Heart right ventricle (tissue), 16 donors: ENCODE data around the gene ATP5F1C. TPM values are rescaled to one million over a fixed set of nuclear protein-coding genes. Genes with fewer than 3 reads are reported as not detected.

Source experiments
- ATAC-seq, 8 donors: fragments of 200-7000 bp; cut with Tn5 transposase; one replicate each; pipeline ENCODE4 v1.9.1; 2020; ENCODE audit warnings: mild to moderate bottlenecking in 8 of 8, moderate library complexity in 8 of 8, moderate number of reproducible peaks in 1 of 8
- DNase-seq, 2 donors: peaks; one replicate each; pipeline ENCODE4 v3.0.0-alpha.2; 2020
- H3K27ac ChIP-seq, 10 donors: fragments of 200-600 bp; sonication (generic) in 2 of 10; one replicate each; pipeline versions ENCODE4 v1.5.0 to v1.8.0; 2020 to 2022; ENCODE audit warnings: mild to moderate bottlenecking in 3 of 10
- H3K27me3 ChIP-seq, 7 donors: fragments of 200-600 bp; one replicate each; pipeline ENCODE4 v1.8.0; 2021 to 2022; ENCODE audit warnings: mild to moderate bottlenecking in 2 of 7
- H3K36me3 ChIP-seq, 9 donors: fragments of 200-600 bp; sonication (generic) in 1 of 9; one replicate each; pipeline versions ENCODE4 v1.5.0 to v1.8.0; 2020 to 2022; ENCODE audit warnings: mild to moderate bottlenecking in 2 of 9
- H3K4me1 ChIP-seq, 9 donors: fragments of 200-600 bp; sonication (generic) in 1 of 9; one replicate each; pipeline versions ENCODE4 v1.5.0 to v1.8.0; 2020 to 2022; ENCODE audit warnings: mild to moderate bottlenecking in 4 of 9
- H3K4me3 ChIP-seq, 10 donors: fragments of 200-600 bp; sonication (generic) in 2 of 10; one replicate each; pipeline versions ENCODE4 v1.5.0 to v1.8.0; 2020 to 2022; ENCODE audit warnings: mild to moderate bottlenecking in 7 of 10, moderate library complexity in 2 of 10
- H3K9me3 ChIP-seq, 11 donors: fragments of 200-600 bp in 10 of 11; sonication (generic) in 2 of 11; one replicate each; pipeline versions ENCODE4 v1.5.0 to v1.8.0; 2013 to 2022; ENCODE audit warnings: mild to moderate bottlenecking in 2 of 11, control low read depth in 1 of 11, moderate library complexity in 1 of 11
- CTCF ChIP-seq, 9 donors: fragments of 200-600 bp; sonication (generic) in 2 of 9; IDR thresholded peaks; one replicate each; pipeline versions ENCODE4 v1.5.0 to v1.8.0; 2021 to 2022; ENCODE audit warnings: antibody characterized with exemption in 9 of 9, mild to moderate bottlenecking in 5 of 9, moderate library complexity in 1 of 9
- WGBS, 2 donors: extraction: QIAGEN DNeasy Blood & Tissue Kit; methylation state at CpG; one replicate each; pipeline ENCODE4 v1.1.7; 2013; ENCODE audit warnings: inconsistent platforms in 1 of 2; 5-methylcytosine and 5-hydroxymethylcytosine counted together
- intact Hi-C, 10 donors: fragments of 100-400 bp; cut with DNase I; formaldehyde crosslinking; loops; one replicate each; pipeline versions ENCODE4 v1.11.1 to v1.14.2; 2022
- polyA plus RNA-seq, 2 donors: library from polyadenylated mRNA; stranded (reverse); fragments of 200-250 nt; gene quantifications; one replicate each; pipeline ENCODE4 v1.2.3, GENCODE V29; 2013
- total RNA-seq, 10 donors: library from RNA; stranded (reverse); fragmentation: NEBNext Ultra II Directional in 3 of 10; extraction: Animal tissue kit (Norgen Biotek cat#: 25700) in 3 of 10; gene quantifications; one replicate each; pipeline versions ENCODE4 v1.2.1 to v1.2.4, GENCODE V29; 2021 to 2023
- donor health status: Arrhythmogenic right ventricular cardiomyopathy.
- donor health status: ischemic (EF 13 %, LVEDD 7.1; RV severe dilation, severe dysfunction).
- donor health status: healthy with polysubstance abuse.
- donor health status: DM: no; HTN: yes; CAD: no.
- donor health status: DM: no; HTN: no; CAD: no.
- donor health status: ischemic (EF 25% LVEDD 6.9; RV normal size, moderate dysfunction).
- donor health status: ischemic (EF 25% LVEDD 5.7; RV mildly dilated, moderate dysfunction).
- donor health status: healthy.
- donor health status: DM: yes; HTN: yes; CAD: no.
- donor health status: Ischemic cardiomyopathy.
- donor health status: ischemic (EF 35%, LVEDD 5.7; RV mildly dilated, moderate dysfunction).
- donor health status: nonischemic (EF 11% LVEDD 7.7; RV severe dilation, severe dysfunction).
- donor health status: DM: yes; HTN: yes; CAD: no.
- donor health status: PGD.
- donor health status: ischemic (EF 29% LVEDD 5.4; RV normal size, mild dysfunction).
- donor health status: nonischemic (EF 23%, LVEDD 6.1; RV moderate dilation, normal function).

ATP5F1C gene
- total and polyA plus RNA-seq, 12 donors = 561 to 1,131 (median 770) TPM

GRCh38 chr10:7787150-7787856, 674 bp upstream of the ATP5F1C start:
- no peak for TF ChIP-seq CTCF (IDR thresholded peaks at IDR 0.05)
- H3K9me3 ChIP-seq = no peaks in the 10 kb centered on the region
- H3K4me1 ChIP-seq = peaks cover 0 to 66% (median 54%) of the 10 kb centered on the region in 9 donors
- H3K27ac ChIP-seq = peak overlapping the region; percentile 17 to 98 (median 94)
- intact Hi-C loops = no loop called here
- peak overlapping the region; percentile 63 to 97 (median 92) for H3K4me3 ChIP-seq
- ATAC-seq (peak in 6 of 8 donors; percentile 13 to 57 (median 18)), DNase-seq (no peak)
- no peaks in the 10 kb centered on the region for H3K27me3 ChIP-seq
- H3K36me3 ChIP-seq = peaks cover 0 to 23% (median 0%) of the 10 kb centered on the region in 9 donors
- WGBS, 2 donors = 3% methylated on average over 25 to 26 of the region's 26 CpGs

GRCh38 chr10:7788639-7789286, 786 bp downstream of the ATP5F1C start:
- Histone ChIP-seq H3K9me3 (no peaks in the 10 kb centered on the region), H3K36me3 (peaks cover 0 to 27% (median 0%) of the 10 kb centered on the region in 9 donors), H3K27ac (peak overlapping the region; percentile 82 to 98 (median 95)), H3K4me1 (peaks cover 0 to 73% (median 61%) of the 10 kb centered on the region in 9 donors), H3K4me3 (peak overlapping the region; percentile 63 to 97 (median 92)), H3K27me3 (no peaks in the 10 kb centered on the region)
- intact Hi-C loops = loop anchor here in 1 of 10 donors (1.0 kb wide), 1 partner anchor 30 kb away; the partner anchor contains the start of gene TAF3
- no peak for DNase-seq
- ATAC-seq = peak in 4 of 8 donors; percentile 2 to 33 (median 6)
- WGBS, 2 donors = 1 to 3% methylated on average over 25 of the region's 25 CpGs
- no peak for TF ChIP-seq CTCF (IDR thresholded peaks at IDR 0.05)

- H3K27me3 ChIP-seq = no peaks in the 10 kb centered on the region
- DNase-seq (peak; percentile 30 to 66), ATAC-seq (peak in 4 of 8 donors; percentile 35 to 64 (median 56))
- WGBS, 2 donors = 27 to 34% methylated on average over 3 of the region's 3 CpGs
- H3K27ac ChIP-seq = peak overlapping the region in 9 of 10 donors; percentile 82 to 98 (median 95)
- no peaks in the 10 kb centered on the region for H3K9me3 ChIP-seq
- peak overlapping the region in 9 of 10 donors; percentile 63 to 97 (median 93) for H3K4me3 ChIP-seq
- intact Hi-C loops = no loop called here
- H3K4me1 ChIP-seq = peaks cover 0 to 77% (median 66%) of the 10 kb centered on the region in 9 donors
- no peak for TF ChIP-seq CTCF (IDR thresholded peaks at IDR 0.05)
- H3K36me3 ChIP-seq = peaks cover 0 to 24% (median 0%) of the 10 kb centered on the region in 9 donors
Measured at GRCh38 chr10:7789390-7789789, 1.4 kb downstream of the ATP5F1C start.

- no peak for DNase-seq
- intact Hi-C loops = no loop called here
- H3K36me3 ChIP-seq = peaks cover 0 to 38% (median 8%) of the 10 kb centered on the region in 9 donors
- H3K27me3 ChIP-seq = no peaks in the 10 kb centered on the region
- H3K4me1 ChIP-seq = peaks cover 4 to 86% (median 75%) of the 10 kb centered on the region in 9 donors
- TF ChIP-seq CTCF (IDR thresholded peaks at IDR 0.05) = no peak
- no peak overlapping the region for H3K27ac ChIP-seq
- H3K4me3 ChIP-seq = no peak overlapping the region
- no peaks in the 10 kb centered on the region for H3K9me3 ChIP-seq
- ATAC-seq = no peak
- 53 to 67% methylated on average over 1 of the region's 1 CpG for WGBS, 2 donors
Measured at GRCh38 chr10:7792541-7792940, 4.6 kb downstream of the ATP5F1C start.
